Measurements from ENCODE around the gene SYK.

The SYK gene

DNA sequence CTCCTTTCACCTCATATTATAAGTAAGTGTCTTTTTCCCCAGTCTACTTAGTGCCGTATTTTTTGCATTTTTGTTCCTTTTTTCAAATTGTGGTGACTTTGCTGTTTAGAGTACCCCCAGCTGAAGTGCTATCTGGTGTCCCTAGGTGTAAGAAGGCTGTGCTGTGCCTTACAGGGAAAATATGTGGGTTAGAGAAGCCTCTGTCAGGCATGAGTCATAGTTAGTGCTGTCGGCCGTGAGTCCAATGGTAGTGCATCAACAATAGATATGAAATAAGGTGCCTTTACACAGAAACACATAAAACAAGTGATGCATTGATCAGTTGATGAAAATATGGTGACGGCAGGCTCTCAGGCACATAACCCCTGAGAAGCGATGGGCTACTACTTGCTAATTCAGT lies 20.1 kb downstream of the SYK start:
- DNase-seq (ENCODE audit: low read depth in 2 of 2, low spot score in 1 of 2): no peak

DNA sequence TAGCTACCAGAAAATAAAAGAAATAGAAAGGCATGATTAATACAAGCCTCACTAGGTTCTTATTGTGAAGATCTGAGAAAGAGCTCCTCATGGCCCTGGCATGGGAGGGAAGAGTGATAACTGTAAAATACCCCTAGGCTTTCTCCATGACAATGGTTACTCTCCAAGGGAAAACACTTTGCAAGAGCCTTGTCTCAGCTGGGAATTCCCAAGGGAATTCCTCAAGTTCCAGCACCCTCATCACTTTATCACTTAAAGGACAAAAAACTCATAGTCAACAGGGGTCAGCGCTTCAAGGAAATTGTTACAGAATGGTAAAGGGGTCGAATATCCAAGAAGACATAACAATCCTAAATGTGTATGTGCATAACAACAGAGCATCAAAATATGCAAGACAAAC lies 21.2 kb downstream of the SYK start:
- DNase-seq (ENCODE audit: low read depth in 2 of 2, low spot score in 1 of 2): no peak

DNA sequence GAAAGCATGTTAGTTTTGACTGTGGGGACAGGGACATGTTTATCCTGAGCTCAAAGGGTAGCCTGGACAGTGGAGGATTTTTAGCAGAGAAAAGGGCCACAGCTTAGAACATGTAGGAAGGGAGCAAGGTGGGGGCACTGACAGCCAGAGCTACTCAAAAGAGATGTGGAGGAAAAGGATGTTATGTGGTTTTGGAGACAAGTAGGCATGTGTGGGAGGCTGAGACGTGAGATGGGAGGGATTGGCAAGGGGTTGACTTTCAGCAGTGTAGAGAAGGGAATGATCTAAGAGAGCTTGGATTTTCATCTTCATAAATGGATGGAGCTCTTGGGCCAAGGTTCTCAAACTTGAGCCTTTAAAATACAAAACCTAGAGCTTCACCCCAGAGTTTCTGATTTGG lies 24.0 kb downstream of the SYK start:
- DNase-seq (ENCODE audit: low read depth in 2 of 2, low spot score in 1 of 2): no peak

DNA sequence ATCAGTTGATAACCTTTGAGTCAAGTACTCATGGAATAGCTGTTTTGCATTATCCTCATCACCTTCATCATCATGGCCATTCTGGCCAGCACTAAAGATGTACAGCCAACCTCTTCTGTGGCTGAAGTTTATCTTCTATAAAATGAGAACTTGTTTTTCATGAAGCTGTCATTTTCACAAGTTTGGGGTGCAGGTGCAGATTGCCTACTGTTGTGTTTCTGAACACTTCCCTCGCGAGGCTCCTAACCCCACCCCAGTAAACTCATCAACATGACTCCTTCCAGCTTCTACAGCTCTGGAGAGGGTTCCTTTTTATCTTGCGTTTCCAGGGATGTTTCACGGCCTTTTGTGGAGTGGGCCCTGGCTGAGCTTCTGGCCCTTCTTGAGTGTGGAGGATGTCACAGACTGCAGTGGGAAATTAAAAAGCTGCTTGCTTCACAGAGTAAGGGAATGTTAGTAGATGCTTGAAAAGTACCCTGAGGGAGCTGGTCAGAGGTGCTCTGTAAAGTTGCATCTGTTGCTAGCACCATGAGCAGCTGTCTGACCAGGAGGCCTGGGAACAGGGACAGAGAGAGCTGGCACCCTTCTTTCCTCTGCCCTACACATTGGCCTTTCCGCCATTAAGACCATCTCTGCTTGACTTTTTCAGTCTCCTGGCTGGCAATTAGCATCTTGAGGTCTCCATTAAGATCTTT lies 24.9 kb downstream of the SYK start:
- DNase-seq (ENCODE audit: low read depth in 2 of 2, low spot score in 1 of 2): no peak

DNA sequence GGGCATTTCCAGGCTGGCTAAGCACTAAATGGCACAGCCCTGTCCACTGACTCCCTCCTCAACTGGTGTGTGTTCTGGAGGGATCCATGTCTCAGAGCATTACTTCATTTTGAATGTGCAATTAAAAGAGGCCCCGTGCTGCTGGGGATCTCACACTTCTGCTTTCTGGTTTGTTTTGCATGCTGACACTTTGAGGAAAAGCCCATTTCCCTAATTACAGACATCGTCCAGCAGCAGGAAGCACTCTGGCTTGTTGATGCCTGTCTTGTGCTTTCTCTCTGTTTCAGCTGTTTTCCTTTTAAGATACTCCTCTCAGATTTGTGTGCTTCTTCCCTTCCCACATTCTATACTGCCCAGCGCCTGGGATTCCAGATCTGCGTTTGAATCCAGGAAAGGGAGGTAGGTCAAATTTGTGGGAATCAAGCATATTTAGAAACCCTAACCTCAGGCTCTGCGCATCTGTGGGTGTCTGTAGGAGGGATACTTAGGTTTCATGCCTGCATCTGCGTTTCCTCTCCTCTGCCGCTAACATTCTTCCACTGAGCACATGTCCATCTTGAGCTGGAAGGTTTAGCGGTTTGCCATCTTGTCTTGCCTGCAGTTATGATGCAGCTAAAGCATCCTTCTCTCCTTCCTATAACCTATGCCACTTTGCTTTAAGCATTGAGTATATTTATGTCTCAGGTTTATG lies 25.7 kb downstream of the SYK start:
- DNase-seq (ENCODE audit: low read depth in 2 of 2, low spot score in 1 of 2): no peak

DNA sequence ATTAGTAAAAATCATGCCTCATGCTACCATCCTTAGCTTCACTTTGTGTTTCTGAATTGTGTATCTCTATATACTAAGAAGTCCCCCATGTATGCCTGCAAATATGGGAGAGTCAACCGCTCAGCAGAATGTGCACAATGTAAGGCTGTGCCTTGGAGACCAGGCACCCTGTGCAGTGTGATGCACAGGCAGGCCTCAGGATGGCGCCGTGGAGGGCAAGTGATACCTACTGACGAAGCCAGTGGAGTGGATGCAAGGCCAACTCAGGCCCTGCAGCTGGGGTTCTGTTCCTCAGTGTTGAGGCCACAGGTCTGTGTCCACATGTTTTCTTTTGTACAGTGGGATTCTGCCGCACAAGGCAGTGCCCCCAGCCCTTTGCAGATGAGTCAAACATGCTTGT lies 28.4 kb downstream of the SYK start:
- DNase-seq (ENCODE audit: low read depth in 2 of 2, low spot score in 1 of 2): no peak

DNA sequence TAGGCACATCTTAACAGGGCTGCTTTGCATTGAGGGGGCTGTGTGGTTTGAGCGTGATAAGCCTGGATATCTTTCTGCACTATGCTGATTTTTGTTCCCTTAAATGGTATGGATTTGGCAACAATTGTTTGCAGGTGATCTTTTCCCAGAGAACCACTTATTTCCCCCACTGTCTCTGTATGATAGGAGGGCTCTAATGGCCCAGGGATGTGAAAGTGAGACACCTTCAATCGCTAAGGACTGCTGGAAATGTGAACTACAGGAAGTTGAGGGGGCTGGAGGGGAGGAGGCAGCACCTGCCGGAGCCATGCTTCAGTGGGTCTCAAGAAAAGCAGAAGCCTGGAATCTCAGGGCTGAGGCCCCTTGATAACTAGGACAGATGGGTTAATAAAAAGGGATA lies 29.4 kb downstream of the SYK start:
- DNase-seq (ENCODE audit: low read depth in 2 of 2, low spot score in 1 of 2): no peak

DNA sequence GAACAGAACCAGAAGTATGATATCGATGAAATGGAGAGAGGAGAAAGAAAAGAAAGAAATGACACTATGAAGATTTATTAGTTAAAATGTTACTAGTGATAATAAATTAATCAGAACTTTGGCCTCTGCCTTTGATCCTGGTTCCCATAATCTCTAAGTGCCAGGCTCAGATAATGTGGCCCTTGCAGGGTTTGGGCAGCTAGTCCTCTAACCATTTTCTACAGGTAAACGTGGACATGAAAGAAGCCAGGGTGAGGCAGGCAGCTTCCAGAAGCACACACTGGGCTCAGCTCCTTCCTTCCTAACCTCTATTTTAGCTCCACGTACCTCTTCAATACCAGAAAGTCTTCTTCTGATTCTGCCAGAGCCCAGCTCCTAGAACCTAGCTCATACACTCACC lies 30.6 kb downstream of the SYK start:
- DNase-seq (ENCODE audit: low read depth in 2 of 2, low spot score in 1 of 2): no peak

DNA sequence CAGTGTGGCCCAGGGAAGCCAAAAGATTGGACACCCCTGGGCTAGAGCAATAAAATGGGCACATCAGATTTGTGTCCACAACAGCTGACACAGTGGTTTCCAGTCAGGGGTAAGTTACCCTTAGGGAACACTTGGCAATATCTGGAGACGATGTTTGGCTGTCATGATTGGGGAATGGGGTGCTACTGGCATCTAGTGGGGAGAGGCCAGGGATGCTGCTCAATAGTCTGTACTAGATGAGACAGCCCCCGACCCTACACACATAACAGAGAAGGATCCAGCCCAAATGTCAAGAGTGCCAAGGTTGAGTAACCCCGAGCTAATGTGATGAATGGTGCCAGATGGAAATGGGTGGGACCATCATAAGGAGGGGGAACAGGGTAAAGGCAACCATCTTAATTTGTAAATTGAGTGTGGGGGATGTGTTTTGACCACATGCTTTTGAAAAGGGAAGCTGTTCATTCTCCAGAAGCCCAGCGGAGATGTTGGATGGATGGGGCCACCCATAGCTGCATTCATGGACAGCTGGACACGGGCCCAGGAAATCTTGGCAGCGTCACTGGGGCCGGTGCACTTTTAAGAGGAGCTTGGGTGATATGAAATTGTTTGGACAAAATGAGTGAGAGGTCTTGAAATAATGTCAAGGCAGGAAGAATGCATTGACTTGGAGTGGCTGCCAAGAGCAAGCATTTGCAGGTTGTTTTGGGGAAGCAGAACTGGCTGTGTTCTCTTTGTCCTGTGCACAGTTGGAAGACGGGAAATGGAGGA lies 33.4 kb downstream of the SYK start:
- no peak for DNase-seq (ENCODE audit: low read depth in 2 of 2, low spot score in 1 of 2)

DNA sequence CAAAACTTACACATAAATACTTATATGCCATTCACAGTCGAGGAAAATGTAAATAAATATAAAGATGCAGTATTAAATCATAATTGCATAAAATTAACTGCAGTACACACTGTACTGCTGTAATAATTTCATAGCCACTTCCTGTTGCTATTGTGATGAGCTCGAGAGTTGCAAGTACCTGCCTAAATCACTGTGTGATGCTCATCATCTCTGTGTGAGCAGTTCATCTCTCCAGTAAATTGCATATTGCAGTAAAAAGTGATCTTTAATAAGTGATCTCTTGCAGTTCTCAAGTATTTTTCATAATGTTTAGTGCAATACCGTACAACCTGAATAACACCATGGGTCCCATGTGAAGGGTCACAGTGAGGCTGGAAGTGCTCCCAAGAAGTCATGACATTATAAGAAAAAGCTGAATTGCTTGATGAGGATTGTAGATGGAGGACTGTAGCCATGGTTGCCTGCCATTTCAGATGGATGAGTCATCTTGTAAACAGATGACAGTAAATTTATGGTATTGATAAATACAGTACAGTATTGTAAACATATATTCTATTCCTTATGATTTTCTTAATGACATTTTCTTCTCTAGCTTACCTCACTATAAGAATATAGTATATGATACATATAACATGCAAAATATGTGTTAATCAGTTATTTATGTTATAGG lies 34.9 kb downstream of the SYK start:
- no peak for DNase-seq (ENCODE audit: low read depth in 2 of 2, low spot score in 1 of 2)

DNA sequence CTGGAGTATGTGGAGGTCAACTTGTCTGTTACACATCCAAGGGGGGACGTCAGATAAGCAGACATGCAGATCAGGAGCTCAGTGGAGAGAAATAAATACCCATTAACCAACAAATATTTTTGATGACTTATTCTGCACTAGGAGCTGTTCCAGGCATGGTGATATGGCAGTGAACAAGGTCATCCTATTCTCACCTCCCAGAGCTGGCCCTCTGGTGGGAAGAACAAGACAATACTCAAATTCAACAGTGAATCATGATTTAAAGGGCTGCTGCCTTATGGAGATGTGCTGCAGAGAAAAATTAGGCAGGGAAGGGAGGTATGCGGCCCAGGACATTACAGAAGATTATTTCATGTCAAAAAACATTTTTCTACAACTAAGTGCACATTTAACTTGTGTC lies 36.5 kb downstream of the SYK start:
- DNase-seq (ENCODE audit: low read depth in 2 of 2, low spot score in 1 of 2): no peak

DNA sequence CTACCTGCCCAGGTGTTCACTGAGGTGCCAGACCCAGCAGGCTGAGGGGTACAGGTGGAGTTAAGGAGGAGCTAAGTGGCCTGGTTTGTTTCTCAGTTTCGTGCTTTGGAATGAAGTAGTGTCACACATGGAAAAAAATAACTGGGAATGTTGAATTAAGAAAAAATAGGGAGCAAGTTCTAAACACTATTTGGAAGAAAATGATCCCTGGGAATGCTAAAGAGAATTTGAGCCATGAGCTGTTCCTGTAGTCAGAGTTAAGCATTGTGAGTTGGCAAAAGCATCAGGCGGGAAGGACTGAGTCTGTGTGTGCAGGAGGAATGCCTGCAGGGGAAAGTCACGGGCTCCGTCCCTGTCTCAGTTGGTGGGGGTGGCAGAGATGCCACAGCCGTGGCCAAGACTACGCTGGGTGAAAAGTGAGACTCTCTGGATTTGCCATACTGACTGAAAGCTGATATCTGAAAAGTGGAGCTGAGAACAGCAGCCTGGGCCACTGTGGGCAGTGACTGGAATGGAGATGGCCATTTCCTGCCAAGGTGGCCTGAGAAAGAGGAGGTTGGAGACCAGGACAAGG lies 37.0 kb downstream of the SYK start:
- no peak for DNase-seq (ENCODE audit: low read depth in 2 of 2, low spot score in 1 of 2)

DNA sequence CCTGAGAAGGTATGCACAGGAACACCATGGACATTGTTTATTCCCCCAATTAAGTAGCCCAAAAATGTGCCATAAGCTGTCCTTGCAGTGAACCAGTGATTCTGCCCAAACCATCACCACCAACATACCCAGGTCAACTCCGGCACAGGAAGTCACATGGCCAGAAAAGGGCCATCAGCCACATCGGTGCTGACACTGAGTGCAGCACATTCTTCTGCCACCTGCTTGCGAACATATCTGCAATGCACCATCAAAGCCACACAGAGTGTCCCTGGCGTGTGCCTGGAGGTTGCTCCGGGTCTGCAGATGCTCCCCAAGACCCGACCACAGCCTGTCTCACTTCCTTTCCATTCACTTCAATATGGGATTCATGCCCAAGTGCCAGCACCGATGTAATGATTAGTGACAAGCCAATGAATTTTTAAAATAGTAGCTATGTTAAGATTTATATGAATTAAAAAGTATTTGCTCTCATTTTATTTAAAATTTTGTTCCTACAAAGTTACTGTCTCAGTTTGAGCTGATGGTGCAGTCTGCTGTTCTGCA lies 37.6 kb downstream of the SYK start:
- no peak for DNase-seq (ENCODE audit: low read depth in 2 of 2, low spot score in 1 of 2)

DNA sequence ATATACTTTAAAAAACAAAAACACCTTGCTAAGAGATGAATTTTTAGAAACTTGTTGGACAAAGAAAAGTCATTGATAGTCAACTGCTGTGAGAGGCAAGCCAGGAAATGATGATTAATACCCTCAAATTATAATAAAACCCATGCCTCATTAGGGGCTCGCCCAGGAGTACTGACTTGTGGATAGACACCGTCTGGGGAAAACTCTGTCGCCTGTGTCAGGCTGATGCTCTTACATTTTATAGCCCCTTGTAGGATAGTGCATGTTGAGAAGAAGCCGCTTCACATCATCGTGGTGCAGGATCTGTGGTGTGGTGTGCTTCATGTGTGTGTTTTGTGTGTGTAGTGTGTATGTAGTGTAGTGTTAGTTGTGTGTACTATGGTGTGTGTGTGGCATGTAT lies 39.1 kb downstream of the SYK start:
- no peak for DNase-seq (ENCODE audit: low read depth in 2 of 2, low spot score in 1 of 2)

DNA sequence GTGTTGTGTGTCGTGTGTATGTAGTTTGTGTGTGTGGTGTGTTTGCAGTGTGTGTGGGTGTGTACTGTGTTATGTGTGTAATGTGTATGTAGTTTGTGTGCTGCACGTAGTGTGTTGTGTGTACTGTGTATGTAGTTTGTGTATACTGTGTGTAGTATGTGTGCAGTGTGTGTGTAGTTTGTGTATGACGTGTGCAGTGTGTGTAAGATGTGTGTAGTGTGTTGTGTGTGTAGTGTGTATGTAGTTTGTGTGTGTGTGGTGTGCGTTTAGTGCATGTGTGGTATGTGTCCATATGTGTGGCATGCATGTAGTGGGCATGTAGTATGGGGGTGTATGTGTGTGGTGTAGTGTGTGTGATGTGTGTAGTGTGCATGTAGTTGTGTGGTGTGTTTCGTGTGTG lies 39.6 kb downstream of the SYK start:
- no peak for DNase-seq (ENCODE audit: low read depth in 2 of 2, low spot score in 1 of 2)

DNA sequence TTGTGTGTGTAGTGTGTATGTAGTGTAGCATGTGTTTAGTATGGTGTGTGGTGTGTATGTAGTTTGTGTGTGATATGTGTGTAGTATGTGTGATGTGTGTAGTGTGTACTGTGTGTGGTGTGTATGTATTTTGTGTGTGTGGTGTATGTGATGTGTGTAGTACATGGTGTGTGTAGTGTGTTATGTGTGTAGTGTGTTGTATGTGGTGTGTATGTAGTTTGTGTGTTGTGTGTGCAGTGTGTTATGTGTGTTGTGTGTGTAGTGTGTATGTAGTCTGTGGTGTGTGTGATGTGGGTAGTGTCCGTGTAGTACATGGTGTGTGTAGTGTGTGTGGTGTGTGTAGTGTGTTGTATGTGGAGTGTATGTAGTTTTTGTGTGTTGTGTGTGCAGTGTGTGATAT lies 40.0 kb downstream of the SYK start:
- DNase-seq (ENCODE audit: low read depth in 2 of 2, low spot score in 1 of 2): no peak

DNA sequence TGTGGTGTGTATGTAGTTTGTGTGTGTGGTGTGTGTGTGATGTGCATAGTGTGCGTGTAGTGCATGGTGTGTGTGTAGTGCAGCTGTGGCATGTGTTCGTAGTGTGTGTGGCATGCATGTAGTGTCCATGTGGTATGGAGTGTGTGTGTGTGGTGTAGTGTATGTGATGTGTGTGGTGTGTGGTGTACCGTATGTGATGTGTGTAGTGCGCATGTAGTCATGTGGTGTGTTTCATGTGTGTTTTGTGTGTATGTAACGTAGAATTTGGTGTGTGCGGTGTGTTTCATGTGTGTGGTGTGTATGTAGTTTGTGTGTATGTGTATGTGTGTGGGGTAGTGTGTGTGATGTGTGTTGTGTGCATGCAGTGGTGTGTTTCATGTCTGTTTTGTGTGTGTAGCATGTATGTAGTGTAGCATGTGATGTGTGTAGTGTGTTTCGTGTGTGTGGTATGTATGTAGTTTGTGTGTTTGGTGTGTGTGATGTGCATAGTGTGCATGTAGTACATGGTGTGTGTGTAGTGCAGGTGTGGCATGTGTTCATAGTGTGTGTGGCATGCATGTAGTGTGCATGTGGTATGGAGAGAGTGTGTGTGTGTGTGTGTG lies 40.7 kb downstream of the SYK start:
- no peak for DNase-seq (ENCODE audit: low read depth in 2 of 2, low spot score in 1 of 2)

DNA sequence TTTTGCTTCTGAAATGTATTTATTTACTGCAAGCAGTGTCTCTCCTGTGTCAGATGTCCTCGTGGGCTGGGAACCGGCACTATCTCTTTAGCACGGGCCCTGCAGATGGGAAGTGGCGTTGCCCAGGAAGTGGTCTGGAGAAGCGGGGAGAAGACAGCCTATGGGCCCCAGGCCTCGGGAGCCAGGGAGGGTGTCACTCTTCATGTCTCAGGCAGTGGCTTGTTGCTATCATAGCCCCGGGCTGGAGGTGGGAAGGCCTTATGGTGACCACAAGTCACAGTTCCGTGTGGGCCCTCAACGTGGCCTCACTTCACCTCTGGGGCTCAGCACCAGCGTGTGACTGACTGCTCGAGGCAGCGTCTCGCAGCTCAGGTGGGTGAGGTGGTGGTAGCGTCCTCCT lies 41.4 kb downstream of the SYK start:
- no peak for DNase-seq (ENCODE audit: low read depth in 2 of 2, low spot score in 1 of 2)

DNA sequence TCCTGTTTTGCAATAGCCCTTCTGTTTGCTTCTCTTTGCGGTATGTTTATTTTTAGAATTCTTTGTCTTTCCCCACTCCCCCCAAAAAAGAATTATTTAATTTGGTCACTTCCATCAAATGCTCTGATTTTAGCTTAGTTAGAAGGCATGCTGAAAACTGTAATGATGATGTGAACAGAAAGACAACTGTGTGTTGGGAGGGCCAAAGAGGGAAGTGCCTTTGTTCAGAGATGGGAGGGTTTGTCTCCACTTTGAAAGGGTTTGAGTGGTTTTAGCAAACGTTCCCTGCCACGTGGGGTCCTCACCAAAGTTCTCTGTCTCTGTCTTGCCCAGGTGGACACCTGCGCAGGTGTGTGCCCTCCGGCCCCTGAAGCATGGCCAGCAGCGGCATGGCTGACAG lies 41.9 kb downstream of the SYK start:
- no peak for DNase-seq (ENCODE audit: low read depth in 2 of 2, low spot score in 1 of 2)

DNA sequence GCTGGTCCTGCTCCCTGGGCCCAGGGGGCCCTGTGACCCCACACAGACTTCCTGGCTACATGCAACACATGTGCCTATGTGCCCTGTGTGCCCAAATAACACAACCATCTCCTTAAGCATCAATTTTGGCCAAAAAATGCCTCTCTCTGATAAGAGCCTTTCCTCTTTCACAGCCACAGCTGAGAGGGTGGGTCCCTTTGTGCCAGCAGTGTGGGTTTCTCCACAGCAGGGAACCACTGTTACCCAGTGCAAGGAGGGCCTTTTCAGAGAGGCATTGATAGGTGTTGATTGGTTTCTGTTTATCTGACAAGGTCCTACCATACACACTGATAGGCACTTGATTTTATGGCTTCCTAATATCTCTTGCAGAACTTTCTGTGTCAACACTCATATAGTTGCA lies 42.7 kb downstream of the SYK start:
- DNase-seq (ENCODE audit: low read depth in 2 of 2, low spot score in 1 of 2): no peak
